ENCODE data around the gene PXDN.

Gene PXDN

DNA sequence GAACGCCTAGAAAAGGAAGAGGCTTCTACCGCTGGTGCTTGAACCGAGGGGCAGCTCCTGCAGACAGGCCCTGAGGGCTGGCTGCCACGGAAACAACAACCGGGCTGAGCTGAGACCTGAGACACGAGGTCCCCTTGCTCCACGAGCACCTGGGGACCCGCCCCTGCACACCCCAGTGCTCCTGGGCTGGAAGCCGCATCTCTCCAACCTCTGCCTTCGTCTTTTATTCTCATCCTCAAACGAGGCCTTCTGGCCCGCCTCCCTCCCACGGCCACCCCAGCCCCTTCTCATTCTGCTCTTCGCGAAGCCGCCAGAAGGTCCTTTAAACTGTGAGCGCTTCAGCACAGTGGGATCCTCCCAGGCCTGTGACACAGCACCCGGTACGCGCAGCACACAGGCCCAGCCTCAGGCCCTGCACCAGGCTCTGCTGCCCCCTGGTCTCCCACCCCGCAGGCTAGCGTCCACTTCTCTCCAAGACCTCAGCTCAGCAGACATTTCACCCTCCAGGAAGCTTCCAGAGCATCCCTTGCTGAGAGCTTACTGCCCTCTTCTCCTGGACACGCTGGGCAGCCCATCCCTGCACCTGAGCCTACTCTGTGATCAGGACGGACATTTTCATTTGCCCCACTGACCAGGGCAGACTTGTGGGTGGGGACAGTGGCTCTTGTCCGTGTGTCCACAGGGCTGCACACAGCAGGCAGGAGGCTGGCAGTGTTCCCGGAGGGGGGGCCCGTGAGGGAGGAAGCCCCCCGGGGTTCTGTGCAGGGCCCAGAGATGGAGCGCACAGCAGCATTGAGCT lies 149.7 kb downstream of the PXDN start:
- DNase-seq = no peak

DNA sequence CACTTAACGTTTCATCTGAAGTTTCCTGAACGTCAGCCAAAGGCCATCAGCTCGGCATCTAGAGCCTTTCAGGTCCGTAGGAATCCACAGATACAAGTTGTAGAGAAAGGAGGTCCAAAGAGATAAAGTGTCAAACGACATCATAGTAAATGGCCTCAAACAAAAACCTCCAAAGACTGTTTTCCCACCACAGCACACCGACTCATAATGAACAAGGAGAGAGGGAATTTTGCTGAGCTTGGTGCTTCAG lies 150.3 kb downstream of the PXDN start:
- DNase-seq = no peak

DNA sequence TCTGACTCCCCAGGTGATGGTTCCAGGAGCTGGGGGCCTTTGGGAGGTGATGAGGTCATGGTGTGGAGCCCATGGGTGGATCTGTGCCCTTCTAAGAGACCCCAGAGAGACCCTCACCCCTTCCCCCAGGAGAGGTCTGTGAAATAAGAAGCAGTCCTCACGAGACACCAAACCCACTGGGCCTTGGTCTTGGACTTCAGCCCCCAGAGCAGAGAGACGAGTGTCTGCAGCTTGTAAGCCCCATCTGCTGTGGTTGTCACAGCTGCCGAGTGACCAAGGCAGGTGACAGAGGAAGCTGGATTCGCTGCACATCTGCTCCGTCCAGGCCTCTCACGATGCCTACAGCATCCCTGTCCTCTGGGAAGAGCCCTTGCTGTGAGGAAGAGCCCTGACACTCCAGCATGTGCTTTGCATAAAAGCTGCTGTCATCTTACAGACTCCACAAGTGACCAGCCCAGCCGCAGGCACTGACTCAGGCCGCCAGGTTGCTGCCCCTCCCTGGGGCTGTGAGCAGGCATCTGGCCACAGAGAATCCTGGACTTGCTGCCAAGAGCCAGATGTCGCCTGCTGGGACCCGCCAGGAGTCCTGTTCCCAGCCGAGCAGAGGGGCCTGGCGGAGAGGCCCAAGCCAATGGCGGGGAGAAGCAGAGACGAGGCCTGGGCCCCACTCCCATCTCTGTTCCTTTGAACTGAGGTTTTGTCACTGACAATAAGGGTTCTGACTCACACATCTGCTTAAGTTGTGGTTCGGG lies 150.8 kb downstream of the PXDN start:
- DNase-seq = peak in 1 of 14 donors; percentile 24

DNA sequence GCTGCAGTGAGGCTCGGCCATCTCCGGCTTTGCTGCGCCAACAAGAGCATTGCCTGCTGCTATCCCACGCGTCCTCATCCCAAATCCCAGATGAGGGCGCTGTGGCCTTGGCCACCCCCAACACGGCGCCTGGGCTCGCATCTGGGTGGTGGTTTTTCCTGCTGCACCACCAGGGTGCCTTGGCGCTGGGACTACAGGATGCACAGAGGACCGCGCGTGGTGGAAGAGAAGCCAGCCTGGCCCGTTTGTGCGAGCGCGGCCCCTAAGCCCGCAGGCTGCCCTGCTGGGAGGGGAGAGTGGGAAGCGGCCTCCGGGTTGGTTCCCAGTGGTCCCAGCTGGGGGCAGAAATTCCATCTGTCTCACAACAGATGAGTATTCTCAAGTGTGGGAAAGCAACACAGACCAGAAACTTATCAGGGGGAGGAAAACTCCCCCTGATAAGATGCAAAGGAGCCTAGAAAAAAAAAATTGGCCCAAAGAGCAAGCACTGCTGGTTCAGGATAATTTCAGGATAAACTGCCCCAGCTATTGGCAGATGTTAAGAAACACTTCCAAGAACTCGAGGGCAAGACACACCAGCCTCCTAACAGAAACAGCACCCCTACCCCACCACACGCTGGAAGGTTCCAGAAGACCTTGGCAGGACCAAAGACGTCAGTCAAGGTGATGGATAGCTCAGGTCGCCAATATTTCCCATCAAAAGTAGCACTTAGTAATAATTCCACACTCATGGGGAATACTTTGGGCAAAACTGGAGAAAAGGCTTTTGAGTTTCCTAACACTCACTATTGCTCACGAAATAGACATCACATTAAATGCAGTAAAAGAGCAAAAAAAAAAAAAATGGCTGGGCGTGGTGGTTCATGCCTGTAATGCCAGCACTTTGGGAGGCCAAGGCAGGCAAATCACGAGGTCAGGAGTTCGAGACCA lies 152.1 kb downstream of the PXDN start:
- DNase-seq = peak in 6 of 14 donors; percentile 9 to 59 (median 24)

DNA sequence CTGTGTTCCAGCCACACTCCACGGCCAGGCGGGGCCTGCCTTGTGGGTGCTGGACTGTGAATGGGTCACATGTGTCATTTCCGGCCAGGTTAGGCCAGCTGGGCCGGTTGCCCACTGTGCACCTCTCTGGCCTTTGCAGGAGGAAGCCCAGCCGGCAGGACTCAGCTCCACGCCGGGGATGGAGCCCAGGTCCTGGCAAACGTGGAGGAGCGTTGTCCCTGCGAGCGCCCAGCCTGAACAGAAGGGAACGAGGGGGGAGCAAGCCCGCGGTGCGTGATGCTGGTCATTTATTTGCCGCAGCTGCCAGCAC lies 152.9 kb downstream of the PXDN start:
- DNase-seq = no peak

DNA sequence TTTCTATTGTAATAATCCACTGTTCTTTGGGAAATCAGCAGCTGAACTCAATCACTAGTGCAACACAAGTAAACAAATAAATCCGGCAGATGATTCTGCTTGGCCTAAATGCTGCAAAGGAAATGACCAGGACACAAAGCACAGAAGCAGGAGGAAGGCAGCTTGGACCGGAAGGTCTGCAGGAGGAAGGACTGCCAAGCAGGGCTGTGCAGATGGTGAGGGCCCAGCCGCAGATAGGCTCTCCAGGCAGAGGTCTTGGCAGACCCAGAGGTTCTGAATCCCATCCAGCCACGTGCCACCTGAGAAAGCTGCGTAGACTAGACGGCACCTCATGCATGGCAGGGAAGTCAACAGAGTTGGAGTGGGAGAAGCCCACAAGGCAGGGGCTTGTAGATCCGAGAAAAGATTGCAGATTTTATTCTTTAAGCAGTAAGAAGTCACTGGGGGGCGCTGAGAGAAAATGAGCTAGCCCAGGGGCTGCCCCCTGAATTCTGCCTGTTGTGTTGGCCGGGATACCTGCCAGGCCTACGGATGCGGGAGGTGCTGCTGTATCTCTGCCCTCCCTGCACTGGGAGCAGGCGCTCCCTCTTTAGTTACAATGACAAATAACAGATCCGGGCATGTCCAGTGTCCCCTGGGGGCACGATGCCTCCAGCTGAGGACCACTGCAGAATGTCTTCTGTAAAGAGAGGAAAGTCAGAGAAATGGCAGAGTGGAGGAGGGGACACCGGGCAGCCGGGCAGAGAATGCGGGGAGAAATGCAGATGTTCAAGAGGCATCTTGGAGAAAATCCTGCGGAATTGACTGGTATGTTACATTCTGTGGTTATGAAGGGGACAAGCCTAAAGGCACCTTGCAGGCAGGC lies 153.5 kb downstream of the PXDN start:
- DNase-seq = no peak

DNA sequence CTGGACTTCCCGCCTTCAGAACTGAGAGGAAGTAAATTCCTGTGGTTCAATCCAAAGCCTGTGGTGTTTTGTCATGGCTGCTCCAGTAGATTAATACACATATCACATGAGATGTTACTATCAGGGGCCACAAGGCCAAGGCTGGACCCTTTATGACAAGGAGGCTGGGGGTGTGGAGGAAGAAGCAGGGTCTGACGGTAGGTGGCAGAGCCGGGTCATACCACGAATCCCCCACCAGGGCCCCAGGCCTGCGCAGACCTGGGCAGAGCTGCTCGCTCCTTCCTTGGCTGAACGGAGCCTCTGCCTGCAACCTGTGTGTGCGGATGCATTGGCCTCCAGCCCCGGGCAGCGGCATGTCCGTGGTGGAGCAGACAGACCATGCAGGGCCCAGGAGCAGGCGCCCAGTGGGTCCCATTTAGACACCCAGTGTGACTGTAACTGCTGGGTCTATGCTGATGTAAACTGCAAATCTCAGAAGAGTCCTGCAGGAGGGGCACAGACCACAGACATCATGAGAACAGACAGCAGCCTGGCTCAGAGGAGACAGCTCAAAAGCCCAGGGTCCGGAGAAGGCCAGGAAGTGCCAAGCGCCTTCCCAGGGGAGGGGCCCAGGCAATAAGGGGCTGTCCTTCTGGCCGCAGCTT lies 155.2 kb downstream of the PXDN start:
- DNase-seq = no peak

DNA sequence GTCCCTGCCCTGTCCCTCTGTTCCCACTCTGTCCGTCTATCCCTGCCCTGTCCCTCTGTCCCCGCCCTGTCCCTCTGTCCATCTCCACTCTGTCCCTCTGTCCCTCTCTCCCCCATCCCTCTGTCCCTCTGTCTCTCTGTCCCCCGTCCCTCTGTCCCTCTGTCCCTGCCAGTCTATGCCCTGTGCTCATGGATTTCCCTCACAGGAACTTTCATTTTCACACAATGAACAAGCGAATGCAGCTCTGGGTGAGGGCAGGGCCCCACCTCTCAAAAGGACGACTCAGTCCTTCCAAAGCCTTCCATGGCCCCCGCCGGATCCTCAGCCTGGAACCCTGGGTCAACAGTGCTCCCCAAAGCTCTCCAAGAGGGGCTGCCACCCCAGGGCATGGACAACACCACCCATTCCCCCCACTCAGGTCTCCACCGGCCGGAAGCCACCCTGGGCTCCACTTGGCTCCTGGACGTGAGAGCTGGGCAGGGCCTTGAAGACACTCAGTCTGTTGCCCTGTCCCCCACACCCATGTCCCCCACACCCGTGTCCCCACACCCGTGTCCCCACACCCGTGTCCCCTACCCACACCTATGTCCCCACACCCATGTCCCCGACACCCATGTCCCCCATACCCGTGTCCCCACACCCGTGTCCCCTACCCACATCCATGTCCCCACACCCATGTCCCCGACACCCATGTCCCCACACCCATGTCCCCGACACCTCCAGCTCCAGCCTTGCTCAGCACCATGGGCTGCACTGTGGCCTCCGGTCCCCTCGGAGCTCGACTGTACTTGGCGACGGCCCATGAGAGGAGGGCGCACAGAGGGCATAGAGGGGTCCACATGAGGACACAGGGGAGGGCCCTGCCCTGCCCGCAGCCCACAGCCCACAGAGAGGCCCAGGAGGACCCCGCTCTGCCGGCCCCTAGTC lies 156.0 kb downstream of the PXDN start:
- DNase-seq = no peak

DNA sequence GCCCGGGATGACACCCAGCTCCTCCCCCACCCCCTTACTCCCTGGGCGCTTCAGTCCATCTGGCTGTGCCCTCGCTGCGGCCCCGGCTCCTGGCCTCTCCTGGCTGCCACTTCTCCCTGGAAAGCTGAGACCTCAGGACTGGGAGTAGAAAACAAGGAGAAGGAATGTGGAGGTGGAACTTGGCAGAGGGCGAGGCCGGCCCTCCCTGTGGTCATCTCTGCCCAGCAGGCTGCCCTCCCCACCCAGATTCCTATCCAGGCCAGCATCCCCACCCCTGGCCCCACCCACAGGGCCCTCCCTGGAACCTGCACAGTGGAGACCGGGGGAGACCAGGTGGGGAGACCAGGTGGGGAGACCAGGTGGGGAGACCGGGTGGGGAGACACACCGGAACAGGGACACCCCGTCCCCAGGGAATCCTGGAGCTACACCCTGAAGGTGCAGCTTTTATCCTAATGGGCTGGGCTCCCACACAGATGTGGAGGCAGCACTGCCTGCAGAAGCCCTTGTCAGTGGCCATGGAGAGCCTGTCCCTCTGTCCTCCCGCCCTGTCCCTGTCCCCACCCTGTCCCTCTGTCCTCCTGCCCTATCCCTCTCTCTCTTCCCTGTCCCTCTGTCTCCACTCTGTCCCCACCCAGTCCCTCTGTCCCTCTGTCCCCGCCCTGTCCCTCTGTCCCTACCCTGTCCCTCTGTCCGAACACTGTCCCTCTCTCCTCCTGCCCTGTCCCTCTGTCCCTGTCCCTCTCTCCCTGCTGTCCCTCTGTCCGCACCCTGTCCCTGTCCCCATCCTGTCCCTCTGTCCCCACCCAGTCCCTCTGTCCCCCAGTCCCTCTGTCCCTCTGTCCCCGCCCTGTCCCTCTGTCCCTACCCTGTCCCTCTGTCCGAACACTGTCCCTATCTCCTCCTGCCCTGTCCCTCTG lies 157.1 kb downstream of the PXDN start:
- no peak for DNase-seq

DNA sequence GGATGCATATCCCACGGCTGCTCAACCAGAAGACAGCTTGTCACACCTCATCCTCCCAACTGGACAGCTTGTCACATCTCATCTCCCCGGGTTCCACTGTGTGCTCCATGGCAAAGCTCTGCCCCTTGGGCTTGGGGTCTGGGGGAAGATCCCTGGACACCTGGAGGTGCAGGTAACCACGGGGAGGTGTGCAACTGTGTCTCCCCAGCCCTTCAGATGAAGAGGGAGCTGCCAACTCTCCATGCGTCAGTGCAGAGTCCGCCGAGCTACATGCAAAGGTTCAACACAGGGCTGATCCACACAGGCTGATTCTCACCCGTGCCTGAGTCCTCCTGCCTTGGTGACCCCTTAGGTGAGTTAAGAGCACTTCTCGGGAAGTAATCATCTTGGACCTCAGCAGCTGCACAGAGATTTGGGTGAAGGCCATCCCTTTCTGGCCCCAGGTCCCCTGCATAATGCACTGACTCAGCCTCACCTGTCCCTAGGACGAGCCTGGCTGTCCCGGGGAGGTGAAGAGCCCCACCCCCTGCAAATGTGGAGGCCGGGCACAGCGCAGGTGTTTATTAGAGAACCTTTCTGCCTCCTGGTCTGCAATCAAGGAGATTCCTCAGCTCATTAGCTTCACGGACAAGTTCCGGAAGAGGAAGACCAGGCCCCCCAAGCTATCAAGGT lies 157.9 kb downstream of the PXDN start:
- DNase-seq = no peak

DNA sequence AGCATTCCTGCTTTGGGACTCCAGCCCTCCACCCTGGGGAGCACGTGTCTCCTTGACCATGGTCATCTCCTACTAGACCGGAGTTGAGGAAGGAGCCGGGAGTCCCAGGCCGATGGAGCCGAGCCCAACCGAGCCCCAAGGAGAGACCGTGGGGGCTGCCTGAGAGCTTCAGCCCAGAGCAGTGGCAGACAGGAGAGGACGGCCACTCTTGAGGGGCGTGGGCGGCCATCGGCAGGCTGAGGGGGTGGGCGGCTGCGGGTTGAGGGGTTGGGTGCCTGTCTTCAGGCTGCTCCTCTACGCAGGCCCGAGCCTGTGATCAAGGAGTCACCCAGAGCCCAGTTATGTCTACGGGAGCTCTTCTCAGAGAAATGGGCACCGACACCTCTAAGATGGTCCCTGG lies 158.7 kb downstream of the PXDN start:
- no peak for DNase-seq

DNA sequence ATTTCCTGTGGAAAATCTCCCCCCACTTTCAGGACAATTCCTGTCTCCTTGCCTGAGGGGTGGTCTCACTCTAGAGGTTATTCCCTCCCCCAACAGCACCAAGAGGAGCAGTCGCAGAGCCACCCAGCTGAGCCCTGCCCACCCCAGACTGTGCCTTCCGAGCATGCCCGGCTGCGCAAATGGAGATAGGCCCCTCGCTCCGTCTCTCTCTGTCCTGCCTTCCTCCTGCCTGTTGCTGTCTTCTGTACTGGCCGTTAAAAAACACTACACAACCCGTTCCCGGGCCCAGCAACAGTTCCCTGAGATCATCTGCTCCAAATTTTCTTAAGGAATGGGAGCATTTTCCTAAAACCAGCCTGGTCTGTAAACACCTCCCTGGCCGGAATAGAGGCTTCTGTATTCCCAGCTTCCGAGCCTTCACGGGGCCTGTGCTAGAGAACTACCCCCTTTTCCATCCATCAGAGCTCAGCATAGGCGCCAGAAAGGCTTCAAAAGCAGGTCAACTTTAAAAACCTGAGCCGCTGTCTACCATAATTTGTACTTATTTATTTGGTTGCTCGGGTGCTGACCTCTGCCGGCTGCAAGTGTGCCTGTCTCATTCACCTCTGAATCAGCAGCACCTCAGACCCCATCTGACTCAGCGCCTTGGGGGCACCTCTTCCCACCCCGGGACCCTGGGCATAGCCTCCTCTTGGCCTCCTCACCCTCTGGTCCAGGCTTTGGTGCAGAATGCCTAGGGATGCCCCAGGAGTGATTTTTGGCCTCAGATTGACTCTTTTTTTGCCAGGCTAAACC lies 159.4 kb downstream of the PXDN start:
- no peak for DNase-seq

DNA sequence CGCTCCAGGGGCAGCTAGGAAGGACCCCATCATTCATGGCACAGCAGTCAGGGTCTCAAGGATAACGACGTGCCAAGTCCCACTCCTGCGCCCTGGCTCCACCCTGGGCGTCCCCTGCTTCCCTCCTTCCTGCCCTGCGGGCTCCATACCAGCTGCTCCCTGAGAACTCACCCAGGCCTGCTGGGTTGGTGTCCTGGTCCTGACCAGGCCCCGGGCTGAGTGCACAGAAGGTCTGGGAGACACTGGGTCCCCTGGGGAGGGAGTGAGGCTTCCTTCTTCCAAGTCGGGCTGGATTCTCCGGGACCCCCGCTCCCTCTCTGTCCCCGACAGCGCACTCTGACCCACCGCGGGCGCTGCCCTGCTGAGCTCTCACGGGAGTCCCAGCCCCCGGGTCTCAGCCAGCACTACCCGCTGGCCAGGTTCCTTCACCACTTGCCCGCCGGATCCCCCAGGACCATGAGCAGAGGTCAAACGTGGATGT lies 160.2 kb downstream of the PXDN start:
- no peak for DNase-seq

DNA sequence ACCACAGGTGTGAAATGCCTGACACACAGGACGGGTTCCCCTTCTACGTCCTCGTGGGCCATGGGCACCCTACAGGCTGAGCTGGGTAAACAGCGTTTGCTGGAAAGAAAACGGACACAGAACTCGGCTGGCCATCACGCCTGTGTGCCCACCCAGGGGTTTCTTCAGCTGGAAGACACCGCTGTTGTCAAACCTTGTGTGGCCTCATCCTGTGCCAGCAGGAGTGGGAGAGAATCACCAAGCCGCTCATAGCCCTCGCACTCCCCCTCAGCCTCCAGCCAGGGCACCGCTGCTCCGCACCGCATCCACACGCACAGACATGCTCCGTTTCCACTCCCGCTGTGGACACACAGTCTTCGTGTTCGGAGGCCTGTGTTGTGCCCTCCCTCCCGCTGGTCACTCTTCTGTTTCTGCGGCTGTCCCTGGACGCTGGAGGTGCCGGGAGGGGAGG lies 161.4 kb downstream of the PXDN start:
- no peak for DNase-seq

DNA sequence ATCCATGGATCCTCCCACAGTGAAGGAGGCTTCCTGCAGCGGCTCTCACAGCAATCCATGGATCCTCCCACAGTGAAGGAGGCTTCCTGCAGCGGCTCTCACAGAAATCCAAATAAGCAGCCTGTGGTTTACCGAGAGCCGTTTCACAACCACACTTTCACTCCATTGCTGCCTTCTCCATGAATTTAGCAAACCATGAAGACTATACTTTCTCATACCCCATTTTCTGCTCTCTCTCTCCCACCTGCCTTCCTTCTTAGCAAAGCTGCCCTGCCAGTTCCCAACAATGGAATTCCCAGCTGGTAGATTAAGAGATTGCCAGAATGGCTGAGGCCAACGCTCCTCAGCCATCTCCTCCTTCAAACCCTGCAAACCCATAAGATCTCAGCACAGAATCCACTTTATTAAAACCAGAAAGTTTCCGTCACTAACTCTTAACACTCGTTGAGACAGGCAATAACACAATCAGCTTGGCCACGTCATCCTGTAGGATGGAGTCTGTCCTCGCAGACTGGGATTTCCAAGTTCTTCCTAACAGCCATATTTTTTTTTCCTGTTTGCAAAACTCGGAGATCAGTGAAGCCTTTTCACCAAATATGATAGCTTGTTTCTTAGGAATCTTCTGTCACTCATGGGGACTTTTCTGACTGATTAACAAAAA lies 162.2 kb downstream of the PXDN start:
- no peak for DNase-seq
